Epithelial cell of prostate (primary cell): ENCODE data around the gene NLRP5.

ENCODE experiments used
- DNase-seq: peaks from one replicate; pipeline ENCODE4 v3.0.0-alpha.2; 2011; ENCODE audit warnings: low read depth, low spot score
- H3K27ac ChIP-seq: fragments of 450-650 bp; 2 replicates; pipeline ENCODE4 v1.5.1; 2017; ENCODE audit warnings: mild to moderate bottlenecking

NLRP5 gene

GRCh38 chr19:56110515-56111448, 124.2 kb downstream of the NLRP5 start:
- H3K27ac ChIP-seq, result no peak overlapping the region
- DNase-seq, result no peak
